BLaER1 treated with 17β-estradiol and CSF1 and Interleukin-3, amounts not matched to agents 10 nM and 100 nM (cell line): ENCODE results near the gene TMEM107.

ENCODE experiments used
- H3K27ac ChIP-seq, 11 experiments: shearing (Covaris generic); formaldehyde crosslinking; 2 replicates each; pipeline ENCODE4 v1.8.1; 2022
- H3K27me3 ChIP-seq, 11 experiments: shearing (Covaris generic); formaldehyde crosslinking; 2 replicates each; pipeline ENCODE4 v1.8.1; 2022
- H3K36me3 ChIP-seq, 11 experiments: shearing (Covaris generic); formaldehyde crosslinking; 2 replicates each; pipeline ENCODE4 v1.8.1; 2022
- H3K4me1 ChIP-seq, 10 experiments: shearing (Covaris generic); formaldehyde crosslinking; 2 replicates each; pipeline ENCODE4 v1.8.1; 2022
- H3K4me2 ChIP-seq, 11 experiments: shearing (Covaris generic); formaldehyde crosslinking; 2 replicates each; pipeline ENCODE4 v1.8.1; 2022
- H3K4me3 ChIP-seq, 10 experiments: shearing (Covaris generic); formaldehyde crosslinking; 2 replicates each; pipeline ENCODE4 v1.8.1; 2022
- H3K9ac ChIP-seq, 11 experiments: shearing (Covaris generic); formaldehyde crosslinking; 2 replicates each; pipeline ENCODE4 v1.8.1; 2022
- H3K9me3 ChIP-seq, 11 experiments: shearing (Covaris generic); formaldehyde crosslinking; replicated peaks in 1 of 11; 2 replicates each; pipeline ENCODE4 v1.8.1; 2022
- H4K20me1 ChIP-seq, 11 experiments: shearing (Covaris generic); formaldehyde crosslinking; 2 replicates each; pipeline ENCODE4 v1.8.1; 2022
- Cebpa-rat ChIP-seq, 11 experiments: shearing (Covaris generic); IDR thresholded peaks; 2 replicates each; pipeline ENCODE4 v1.8.1; 2022

TMEM107 gene

GRCh38 chr17:8212312-8213180 is 36.4 kb upstream of the TMEM107 start:
- Histone ChIP-seq H3K27me3 (no peaks in the 10 kb centered on the region), H3K4me1 (peaks cover 26 to 41% (median 36%) of the 10 kb centered on the region in 10 experiments), H3K36me3 (peaks cover 0 to 19% (median 6%) of the 10 kb centered on the region in 11 experiments; a peak in 18 of 22 replicates), H4K20me1 (peaks cover 0 to 19% (median 5%) of the 10 kb centered on the region in 11 experiments; a peak in 14 of 22 replicates), H3K4me2 (no peak overlapping the region), H3K27ac (no peak overlapping the region), H3K9me3 (no peaks in the 10 kb centered on the region), H3K4me3 (no peak overlapping the region), H3K9ac (no peak overlapping the region)
- no peak for TF ChIP-seq Cebpa-rat (IDR thresholded peaks at IDR 0.05)

GRCh38 chr17:8210761-8211458 is 34.7 kb upstream of the TMEM107 start:
- TF ChIP-seq Cebpa-rat (IDR thresholded peaks at IDR 0.05) = no peak
- Histone ChIP-seq H3K27ac (peak overlapping the region; percentile 61 to 99 (median 93); a peak in 21 of 22 replicates), H3K9ac (peak overlapping the region; percentile 69 to 96 (median 92)), H3K4me2 (peak overlapping the region; percentile 88 to 99 (median 94)), H3K36me3 (peaks cover 0 to 36% (median 22%) of the 10 kb centered on the region in 11 experiments; a peak in 18 of 22 replicates), H3K4me1 (peaks cover 26 to 49% (median 41%) of the 10 kb centered on the region in 10 experiments), H3K27me3 (no peaks in the 10 kb centered on the region), H3K4me3 (peak overlapping the region; percentile 55 to 87 (median 75)), H4K20me1 (peaks cover 0 to 29% (median 18%) of the 10 kb centered on the region in 11 experiments; a peak in 16 of 22 replicates), H3K9me3 (no peaks in the 10 kb centered on the region)

- H3K9me3 ChIP-seq = no peaks in the 10 kb centered on the region
- H4K20me1 ChIP-seq = peaks cover 0 to 34% (median 26%) of the 10 kb centered on the region in 11 experiments; a peak in 16 of 22 replicates
- H3K36me3 ChIP-seq = peaks cover 0 to 43% (median 30%) of the 10 kb centered on the region in 11 experiments; a peak in 18 of 22 replicates
- H3K27ac ChIP-seq = peak within 1 kb of the TSS; percentile 61 to 99 (median 93); a peak in 21 of 22 replicates
- peak within 1 kb of the TSS; percentile 69 to 96 (median 92) for H3K9ac ChIP-seq
- H3K4me1 ChIP-seq = peaks cover 26 to 49% (median 41%) of the 10 kb centered on the region in 10 experiments
- no peak for TF ChIP-seq Cebpa-rat (IDR thresholded peaks at IDR 0.05)
- peak within 1 kb of the TSS; percentile 88 to 99 (median 94) for H3K4me2 ChIP-seq
- no peaks in the 10 kb centered on the region for H3K27me3 ChIP-seq
- H3K4me3 ChIP-seq = peak within 1 kb of the TSS; percentile 55 to 87 (median 75)
These were observed 34.0 kb upstream of the TMEM107 start, which contains the start of gene AURKB for GRCh38 chr17:8209907-8210760. TSS of gene AURKB (minus strand) at chr17:8210575. CDS start at chr17:8210224, 351 bp downstream.

GRCh38 chr17:8206536-8206935 is 30.4 kb upstream of the TMEM107 start:
- Histone ChIP-seq H3K36me3 (peaks cover 0 to 78% (median 60%) of the 10 kb centered on the region in 11 experiments; a peak in 18 of 22 replicates), H3K4me2 (0 out of 22 replicates have a peak overlapping the region, but pooled peaks of 1 of the 11 experiments have one; percentile 92), H3K27me3 (no peaks in the 10 kb centered on the region), H3K27ac (no peak overlapping the region), H4K20me1 (peaks cover 0 to 45% (median 29%) of the 10 kb centered on the region in 11 experiments; a peak in 16 of 22 replicates), H3K9ac (peak overlapping the region in 1 of 11 experiments; percentile 27; a peak in 3 of 22 replicates), H3K4me1 (peaks cover 26 to 44% (median 37%) of the 10 kb centered on the region in 10 experiments), H3K4me3 (no peak overlapping the region), H3K9me3 (no peaks in the 10 kb centered on the region)
- no peak for TF ChIP-seq Cebpa-rat (IDR thresholded peaks at IDR 0.05)

GRCh38 chr17:8204761-8205555 is 28.8 kb upstream of the TMEM107 start:
- peaks cover 0 to 45% (median 29%) of the 10 kb centered on the region in 11 experiments; a peak in 16 of 22 replicates for H4K20me1 ChIP-seq

GRCh38 chr17:8192070-8192815 is 16.1 kb upstream of the TMEM107 start:
- Histone ChIP-seq H3K9me3 (no peaks in the 10 kb centered on the region), H3K27ac (peak overlapping the region in 10 of 11 experiments; percentile 7 to 75 (median 62); a peak in 17 of 22 replicates)

More at GRCh38 chr17:8204761-8205555, 28.8 kb upstream of the TMEM107 start:
- H3K4me2 ChIP-seq = no peak overlapping the region
- H3K9ac ChIP-seq = no peak overlapping the region
- no peaks in the 10 kb centered on the region for H3K9me3 ChIP-seq
- peaks cover 0 to 87% (median 65%) of the 10 kb centered on the region in 11 experiments; a peak in 18 of 22 replicates for H3K36me3 ChIP-seq
- no peak overlapping the region for H3K4me3 ChIP-seq
- TF ChIP-seq Cebpa-rat (IDR thresholded peaks at IDR 0.05) = no peak
- H3K4me1 ChIP-seq = peaks cover 15 to 38% (median 30%) of the 10 kb centered on the region in 10 experiments
- no peaks in the 10 kb centered on the region for H3K27me3 ChIP-seq
- no peak overlapping the region for H3K27ac ChIP-seq

More at GRCh38 chr17:8192070-8192815, 16.1 kb upstream of the TMEM107 start:
- no peak for TF ChIP-seq Cebpa-rat (IDR thresholded peaks at IDR 0.05)
- Histone ChIP-seq H3K36me3 (no peaks in the 10 kb centered on the region), H3K4me3 (peak overlapping the region in 6 of 10 experiments; percentile 0 to 47 (median 16); a peak in 5 of 20 replicates), H3K27me3 (no peaks in the 10 kb centered on the region), H4K20me1 (peaks cover 14 to 21% (median 17%) of the 10 kb centered on the region in 11 experiments; a peak in 19 of 22 replicates), H3K9ac (peak overlapping the region in 10 of 11 experiments; percentile 16 to 62 (median 48); a peak in 16 of 22 replicates), H3K4me2 (peak overlapping the region; percentile 49 to 81 (median 66)), H3K4me1 (peaks cover 37 to 47% (median 43%) of the 10 kb centered on the region in 10 experiments)
